CD4-positive, alpha-beta T cell (primary cell): Measurements from ENCODE around the gene CHRNA10. TPM values are rescaled to one million over a fixed set of nuclear protein-coding genes. Genes with fewer than 3 reads are reported as not detected.

Source experiments
- ATAC-seq: fragments of 200-7000 bp; cut with Tn5 transposase; one replicate; pipeline ENCODE4 v1.10.0; 2022; ENCODE audit warnings: mild to moderate bottlenecking; ENCODE audit not compliant: poor library complexity
- CTCF ChIA-PET: fragments of 350-600 bp; sonication (Branson Sonifier 250); formaldehyde crosslinking; loops from one replicate; lab custom pipeline; 2021; ENCODE audit warnings: antibody characterized with exemption, inconsistent platforms; lab: Charles Lee
- POLR2A ChIA-PET: fragments of 350-600 bp; sonication (Branson Sonifier 250); formaldehyde crosslinking; loops from one replicate; lab custom pipeline; 2021; ENCODE audit warnings: antibody characterized with exemption, inconsistent platforms; lab: Charles Lee
- DNase-seq, 14 experiments: peaks; one replicate each; pipeline ENCODE4 v3.0.0-alpha.2; 2013 to 2020; ENCODE audit warnings: mixed read lengths in 2 of 14
- H3K27ac ChIP-seq, 2 donors: one replicate each; pipeline versions ENCODE4 v1.5.1 to v1.7.0; 2013; ENCODE audit warnings: low read length in 2 of 2, low read depth in 1 of 2, mild to moderate bottlenecking in 1 of 2
- H3K27me3 ChIP-seq, 2 experiments: 1 replicate in 1 of 2; 2 replicates in 1 of 2; pipeline versions ENCODE4 v1.6.1 to v1.7.0; 2013; ENCODE audit warnings: low read length in 2 of 2, control low read depth in 1 of 2, mild to moderate bottlenecking in 1 of 2, moderate library complexity in 1 of 2; ENCODE audit not compliant: insufficient read depth in 2 of 2, control insufficient read depth in 1 of 2
- H3K36me3 ChIP-seq: one replicate; pipeline ENCODE4 v1.6.1; 2013; ENCODE audit warnings: low read length, control low read depth; ENCODE audit not compliant: insufficient read depth
- H3K4me1 ChIP-seq: one replicate; pipeline ENCODE4 v1.6.1; 2013; ENCODE audit warnings: low read length, control low read depth; ENCODE audit not compliant: insufficient read depth
- H3K4me3 ChIP-seq: one replicate; pipeline ENCODE4 v1.5.1; 2013; ENCODE audit warnings: mild to moderate bottlenecking, low read length, moderate library complexity
- H3K9me3 ChIP-seq, 2 experiments: 1 replicate in 1 of 2; 2 replicates in 1 of 2; pipeline versions ENCODE4 v1.6.1 to v1.7.0; 2013; ENCODE audit warnings: low read length in 2 of 2, mild to moderate bottlenecking in 2 of 2, control low read depth in 1 of 2, moderate library complexity in 1 of 2; ENCODE audit not compliant: control insufficient read depth in 1 of 2, insufficient read depth in 1 of 2
- H3K27ac Mint-ChIP-seq: one replicate; pipeline ENCODE4 v1.8.0; 2020; ENCODE audit warnings: mixed read lengths
- H3K27me3 Mint-ChIP-seq: one replicate; pipeline ENCODE4 v1.8.0; 2021; ENCODE audit warnings: mixed read lengths
- H3K36me3 Mint-ChIP-seq: one replicate; pipeline ENCODE4 v1.8.0; 2021; ENCODE audit warnings: low read depth, mixed read lengths
- H3K4me1 Mint-ChIP-seq: one replicate; pipeline ENCODE4 v1.8.0; 2021; ENCODE audit warnings: low read depth, mixed read lengths
- H3K4me3 Mint-ChIP-seq: one replicate; pipeline ENCODE4 v1.8.0; 2020; ENCODE audit warnings: mild to moderate bottlenecking, mixed read lengths
- H3K9me3 Mint-ChIP-seq: one replicate; pipeline ENCODE4 v1.8.0; 2020; ENCODE audit warnings: mixed read lengths
- CTCF ChIP-seq: fragments of 200-600 bp; IDR thresholded peaks from one replicate; pipeline ENCODE4 v1.8.0; 2022; ENCODE audit warnings: antibody characterized with exemption, mild to moderate bottlenecking
- intact Hi-C, 2 experiments: fragments of 100-400 bp; cut with DNase I in 1 of 2; cut with micrococcal nuclease in 1 of 2; formaldehyde crosslinking; loops; one replicate each; pipeline versions ENCODE4 v1.15.1 to v1.9.0; 2023 to 2025; cut with DNase I, micrococcal nuclease
- total RNA-seq, 174 experiments: library from RNA in 2 of 174; stranded (reverse) in 2 of 174; gene quantifications; one replicate each; pipeline ENCODE4 v1.2.3 and lab custom pipeline; 2021 to 2026

The CHRNA10 gene
- total RNA-seq, 2 experiments from 2014 or later, result 0.33 to 0.39 TPM

GRCh38 chr11:3635641-3636375 is 35.4 kb downstream of the CHRNA10 start:
- Histone ChIP-seq H3K9me3 (no peaks in the 10 kb centered on the region), H3K4me1 (no peaks in the 10 kb centered on the region), H3K4me3 (no peak overlapping the region), H3K27me3 (no peaks in the 10 kb centered on the region), H3K36me3 (no peaks in the 10 kb centered on the region), H3K27ac (no peak overlapping the region)
- Mint-ChIP-seq H3K27ac (no peak overlapping the region), H3K36me3 (no peaks in the 10 kb centered on the region), H3K9me3 (no peaks in the 10 kb centered on the region), H3K4me1 (no peaks in the 10 kb centered on the region), H3K4me3 (no peak overlapping the region), H3K27me3 (no peaks in the 10 kb centered on the region)
- intact Hi-C loops, result no loop called here
- ChIA-PET POLR2A (no interaction called here), CTCF (no interaction called here)
- ATAC-seq (no peak), DNase-seq (peak in 1 of 14 experiments; percentile 7)
- TF ChIP-seq CTCF, result no peak

DNA sequence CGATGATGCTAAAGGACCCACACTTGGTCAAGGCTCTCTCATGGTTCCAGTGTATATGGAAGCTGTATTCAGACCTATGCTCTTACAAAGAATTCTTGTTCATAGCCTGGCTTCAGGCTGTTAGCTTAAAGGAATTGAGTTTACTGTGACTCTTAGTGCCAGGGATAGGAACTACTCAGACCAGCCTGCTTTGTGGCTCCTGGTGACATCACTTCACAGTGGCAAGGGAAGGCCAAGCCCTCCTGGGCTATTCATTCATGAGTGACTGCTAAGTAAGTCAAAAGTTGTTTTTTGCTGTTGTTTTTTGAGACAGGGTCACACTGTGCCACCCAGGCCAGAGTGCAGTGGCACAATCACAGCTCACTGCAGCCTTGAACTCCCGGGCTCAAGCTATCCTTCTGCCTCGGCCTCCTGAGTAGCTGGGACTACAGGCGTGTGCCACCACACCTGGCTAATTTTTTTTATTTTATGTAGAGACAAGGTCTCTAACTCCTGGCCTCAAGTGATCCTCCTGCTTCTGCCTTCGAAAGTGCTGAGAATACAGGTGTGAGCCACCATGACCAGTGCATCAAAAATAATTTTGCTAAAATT is 39.0 kb downstream of the CHRNA10 start:
- no peak overlapping the region for H3K4me3 Mint-ChIP-seq
- POLR2A ChIA-PET, result no interaction called here
- intact Hi-C loops, result no loop called here

GRCh38 chr11:3631331-3631730 is 39.9 kb downstream of the CHRNA10 start:
- H3K9me3 ChIP-seq, result peaks cover 0 to 4% of the 10 kb centered on the region in 2 experiments
- Mint-ChIP-seq H3K27me3 (no peaks in the 10 kb centered on the region), H3K36me3 (no peaks in the 10 kb centered on the region), H3K4me3 (no peak overlapping the region), H3K27ac (no peak overlapping the region), H3K4me1 (peaks cover 6% of the 10 kb centered on the region), H3K9me3 (no peaks in the 10 kb centered on the region)
- DNase-seq (peak in 1 of 14 experiments; percentile 1), ATAC-seq (no peak)
- ChIA-PET POLR2A (no interaction called here), CTCF (interaction anchor here (1.0 kb wide), 1 partner anchor 17 kb away, joined by 3 read pairs; no protein-coding TSS in a partner anchor)
- intact Hi-C loops, result no loop called here
- H3K4me3 ChIP-seq, result no peak overlapping the region
- TF ChIP-seq CTCF, result no peak
- H3K4me1 ChIP-seq, result no peaks in the 10 kb centered on the region
- H3K36me3 ChIP-seq, result no peaks in the 10 kb centered on the region
- H3K27ac ChIP-seq, result no peak overlapping the region
- H3K27me3 ChIP-seq, result no peaks in the 10 kb centered on the region

More for the DNA sequence above, 39.0 kb downstream of the CHRNA10 start:
- no peak overlapping the region for H3K27ac Mint-ChIP-seq
- no peaks in the 10 kb centered on the region for H3K36me3 Mint-ChIP-seq
- no peaks in the 10 kb centered on the region for H3K9me3 Mint-ChIP-seq
- no peaks in the 10 kb centered on the region for H3K27me3 Mint-ChIP-seq
- Histone ChIP-seq H3K36me3 (no peaks in the 10 kb centered on the region), H3K4me1 (no peaks in the 10 kb centered on the region), H3K27ac (no peak overlapping the region), H3K27me3 (no peaks in the 10 kb centered on the region), H3K9me3 (no peaks in the 10 kb centered on the region), H3K4me3 (no peak overlapping the region)
- CTCF ChIA-PET, result interaction anchor here (1.0 kb wide), 1 partner anchor 18 kb away, joined by 3 read pairs; no protein-coding TSS in a partner anchor
- no peak for ATAC-seq
- no peak for TF ChIP-seq CTCF
- DNase-seq, result no peak
- H3K4me1 Mint-ChIP-seq, result no peaks in the 10 kb centered on the region
